Hepatocyte (in vitro differentiated cells): ENCODE results near the gene ARHGEF25. TPM values are rescaled to one million over a fixed set of nuclear protein-coding genes. Genes with fewer than 3 reads are reported as not detected.
A peak's percentile ranks its signal among the peaks of the same experiment; 100 is the strongest.
"Not testable (repeated sequence)": the region's sequence is repeated elsewhere in the genome, so short reads cannot be mapped to it uniquely, and the experiment has no call there.

ENCODE experiments used
- DNase-seq: peaks from one replicate; pipeline ENCODE4 v3.0.0-alpha.2; 2016; ENCODE audit warnings: low spot score
- H2AFZ ChIP-seq: fragments of 200-600 bp; sonication (generic); 2 replicates; pipeline ENCODE4 v1.6.0; 2016; ENCODE audit warnings: antibody characterized with exemption, mild to moderate bottlenecking
- H3K27ac ChIP-seq: fragments of 200-600 bp; sonication (generic); 2 replicates; pipeline ENCODE4 v1.5.1; 2016; ENCODE audit warnings: mild to moderate bottlenecking
- H3K27me3 ChIP-seq: fragments of 200-600 bp; sonication (generic); 2 replicates; pipeline ENCODE4 v1.6.1; 2016
- H3K36me3 ChIP-seq: fragments of 200-600 bp; sonication (generic); replicated peaks from 2 replicates; pipeline ENCODE4 v1.5.1; 2016; ENCODE audit warnings: low read depth; ENCODE audit not compliant: insufficient read depth
- H3K4me1 ChIP-seq: fragments of 200-600 bp; sonication (generic); 2 replicates; pipeline ENCODE4 v1.5.1; 2016; ENCODE audit warnings: mild to moderate bottlenecking, moderate library complexity; ENCODE audit not compliant: insufficient read depth
- H3K4me2 ChIP-seq: fragments of 200-600 bp; sonication (generic); 2 replicates; pipeline ENCODE4 v1.6.0; 2016
- H3K4me3 ChIP-seq: fragments of 200-600 bp; sonication (generic); 2 replicates; pipeline ENCODE4 v1.5.1; 2016; ENCODE audit warnings: mild to moderate bottlenecking
- H3K79me2 ChIP-seq: fragments of 200-600 bp; sonication (generic); 2 replicates; pipeline ENCODE4 v1.6.0; 2017; ENCODE audit warnings: mild to moderate bottlenecking
- H3K9me2 ChIP-seq: fragments of 200-600 bp; sonication (generic); replicated peaks from 2 replicates; pipeline ENCODE4 v1.6.0; 2017; ENCODE audit warnings: mild to moderate bottlenecking; ENCODE audit not compliant: insufficient read depth
- H3K9me3 ChIP-seq: fragments of 200-600 bp; sonication (generic); 2 replicates; pipeline ENCODE4 v1.5.1; 2016; ENCODE audit warnings: low read depth, mild to moderate bottlenecking
- H4K20me1 ChIP-seq: fragments of 200-600 bp; sonication (generic); 2 replicates; pipeline ENCODE4 v1.6.0; 2016; ENCODE audit warnings: mild to moderate bottlenecking; ENCODE audit not compliant: insufficient read depth, poor library complexity, severe bottlenecking
- CTCF ChIP-seq: fragments of 200-600 bp; sonication (generic); IDR thresholded peaks from 2 replicates; pipeline ENCODE4 v1.5.1; 2016; ENCODE audit warnings: antibody characterized with exemption, mild to moderate bottlenecking; ENCODE audit not compliant: poor library complexity
- EZH2 ChIP-seq: fragments of 200-600 bp; sonication (generic); IDR thresholded peaks from 2 replicates; pipeline ENCODE4 v1.6.1; 2016; ENCODE audit warnings: antibody characterized with exemption, mild to moderate bottlenecking, borderline replicate concordance
- EZH2phosphoT487 ChIP-seq: fragments of 200-600 bp; sonication (generic); IDR thresholded peaks from one replicate; pipeline ENCODE4 v1.6.1; 2018; ENCODE audit warnings: antibody characterized with exemption, mild to moderate bottlenecking, low read depth, moderate library complexity; ENCODE audit not compliant: unreplicated experiment, severe bottlenecking
- WGBS: methylation state at CpG from one replicate; pipeline ENCODE4 v1.1.6; 2016; ENCODE audit warnings: low lambda C conversion rate; ENCODE audit errors: missing lambda C conversion rate; 5-methylcytosine and 5-hydroxymethylcytosine counted together
- polyA plus RNA-seq: library from polyadenylated mRNA; unstranded; fragments of >200 nt; fragmentation: Nextera tagmentation; extraction: Ambion mirVana; gene quantifications from 2 replicates; pipeline ENCODE4 v1.2.1, GENCODE V29; 2016
- total RNA-seq: library from RNA; depleted of rRNA; stranded (reverse); fragments of >200 nt; gene quantifications from 2 replicates; pipeline ENCODE4 v1.2.3, GENCODE V29; 2014

The ARHGEF25 gene
- total and polyA plus RNA-seq, 2 experiments from 2014 or later, result 0.29 to 12.6 TPM

DNA sequence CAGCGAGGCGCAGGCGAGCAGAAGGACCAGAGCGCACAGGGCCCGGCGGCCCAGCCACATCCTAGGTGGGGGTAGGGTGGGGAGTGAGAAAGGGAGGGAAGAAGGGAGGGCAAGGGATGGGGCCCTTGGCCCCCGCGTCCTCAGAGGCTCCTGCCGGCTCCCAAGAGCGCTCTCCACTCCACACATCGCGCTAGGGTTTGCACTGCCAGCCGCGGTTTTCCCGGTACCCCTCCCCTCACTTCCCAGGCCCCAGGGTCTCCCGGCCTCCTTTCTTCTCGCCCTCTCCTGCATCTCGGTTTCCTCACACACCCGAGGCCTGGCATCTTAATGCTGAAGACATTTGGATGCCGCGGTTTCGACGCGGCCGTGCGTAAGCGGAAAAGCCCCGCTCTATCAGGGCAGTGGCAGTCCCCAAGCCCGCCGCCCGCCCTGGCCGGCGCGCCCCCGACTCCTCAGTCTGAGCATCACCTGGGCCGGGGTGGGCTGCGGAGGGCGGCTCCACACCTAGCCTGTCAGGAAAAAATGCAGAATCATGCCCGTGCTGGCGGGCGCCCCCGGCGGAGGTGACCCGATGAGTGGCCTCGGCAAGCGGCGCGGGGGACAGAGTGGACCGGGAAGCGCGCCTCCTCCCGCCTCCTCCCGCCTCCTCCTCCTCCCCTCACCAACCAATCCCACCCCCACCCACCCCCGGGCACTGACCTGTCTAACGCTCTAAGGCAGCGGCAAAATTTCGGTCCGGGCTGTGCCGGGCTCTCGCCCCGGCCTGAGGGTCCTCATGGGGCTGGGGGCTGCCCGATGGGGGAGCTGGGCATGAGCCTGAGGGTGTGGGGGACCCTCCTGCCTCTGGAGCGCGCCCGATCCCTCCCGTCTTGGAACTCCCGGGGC is 21.1 kb downstream of the ARHGEF25 start:
- Histone ChIP-seq H4K20me1 (no peaks in the 10 kb centered on the region), H3K36me3 (no peaks in the 10 kb centered on the region), H3K79me2 (no peaks in the 10 kb centered on the region), H3K4me3 (peak overlapping the region; percentile 46), H3K9me3 (no peaks in the 10 kb centered on the region), H3K27ac (no peak overlapping the region), H3K4me1 (peaks cover 6% of the 10 kb centered on the region), H2AFZ (peak overlapping the region; percentile 84), H3K27me3 (peaks cover 83% of the 10 kb centered on the region), H3K9me2 (no peaks in the 10 kb centered on the region), H3K4me2 (peak overlapping the region; percentile 99)
- DNase-seq, result peak; percentile 8
- 2% methylated on average over 33 of the region's 67 CpGs for WGBS
- no peak for TF ChIP-seq CTCF
- peak; percentile 62 for TF ChIP-seq EZH2phosphoT487
- peak; percentile 86 for TF ChIP-seq EZH2

- peak; percentile 80 for DNase-seq
- 6% methylated on average over 49 of the region's 58 CpGs for WGBS
- TF ChIP-seq EZH2phosphoT487 (peak; percentile 46), CTCF (peak; percentile 73), EZH2 (peak; percentile 75)
These were observed 22.0 kb downstream of the ARHGEF25 start, which contains the start of gene B4GALNT1 for GRCh38 chr12:57632958-57633840. TSS of gene B4GALNT1 (minus strand) at chr12:57633201. CDS start at chr12:57632132, 1,069 bp downstream.

DNA sequence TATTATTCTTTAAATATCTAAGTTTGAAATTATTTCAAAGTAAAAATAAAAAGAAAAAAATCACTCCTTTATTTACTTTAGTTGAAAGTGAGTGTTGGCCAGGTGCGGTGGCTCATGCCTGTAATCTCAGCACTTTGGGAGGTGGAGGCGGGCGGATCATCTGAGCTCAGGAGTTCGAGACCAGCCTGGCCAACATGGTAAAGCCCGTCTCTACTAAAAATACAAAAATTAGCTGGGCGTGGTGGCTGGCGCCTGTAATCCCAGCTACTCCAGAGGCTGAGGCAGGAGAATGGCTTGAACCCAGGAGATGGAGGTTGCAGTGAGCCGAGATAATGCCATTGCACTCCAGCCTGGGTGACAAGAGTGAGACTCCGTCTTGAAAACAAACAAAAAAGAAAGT is 25.5 kb downstream of the ARHGEF25 start:
- H4K20me1 ChIP-seq, H3K36me3 ChIP-seq, H2AFZ ChIP-seq, H3K4me2 ChIP-seq, H3K4me3 ChIP-seq, H3K9me2 ChIP-seq, DNase-seq, H3K9me3 ChIP-seq, H3K27ac ChIP-seq, H3K79me2 ChIP-seq, H3K4me1 ChIP-seq: not testable (repeated sequence)
- WGBS, result 90% methylated on average over 9 of the region's 9 CpGs
- peaks cover 62% of the 10 kb centered on the region for H3K27me3 ChIP-seq

More at GRCh38 chr12:57632958-57633840, 22.0 kb downstream of the ARHGEF25 start, which contains the start of gene B4GALNT1:
- Histone ChIP-seq H3K27me3 (peaks cover 74% of the 10 kb centered on the region), H3K4me1 (peaks cover 6% of the 10 kb centered on the region), H3K9me2 (no peaks in the 10 kb centered on the region), H2AFZ (peak within 1 kb of the TSS; percentile 84), H3K36me3 (no peaks in the 10 kb centered on the region), H3K9me3 (no peaks in the 10 kb centered on the region), H3K79me2 (no peaks in the 10 kb centered on the region), H3K27ac (no peak within 1 kb of the TSS), H3K4me3 (peak within 1 kb of the TSS; percentile 46), H4K20me1 (no peaks in the 10 kb centered on the region), H3K4me2 (peak within 1 kb of the TSS; percentile 99)
